NCI-H187 (cell line): Measurements from ENCODE around the gene SALL1.

Experiments used
- DNase-seq, 2 experiments: peaks; one replicate each; lab custom pipeline; 2025; lab: John Stamatoyannopoulos, UW

SALL1 gene

DNA sequence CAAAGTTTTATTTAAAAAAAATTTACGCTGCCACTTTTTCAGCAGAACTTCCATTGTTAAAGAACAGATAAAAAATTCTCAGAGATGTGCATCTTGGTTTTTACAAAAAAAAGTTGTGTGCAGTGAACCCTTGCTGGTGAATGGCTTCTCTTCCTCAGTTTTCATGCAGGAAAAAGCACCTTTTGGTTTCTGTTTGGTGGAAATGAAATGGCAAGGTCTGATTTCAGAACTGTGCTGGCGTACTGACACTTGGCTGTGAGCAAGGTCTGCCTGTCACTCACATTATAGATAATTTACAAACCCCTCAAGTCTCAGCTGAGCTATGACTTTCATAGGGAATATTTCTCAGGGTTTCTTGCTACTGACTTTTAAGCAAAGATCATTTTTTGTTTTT is 5.7 kb upstream of the SALL1 start:
- DNase-seq = no peak

DNA sequence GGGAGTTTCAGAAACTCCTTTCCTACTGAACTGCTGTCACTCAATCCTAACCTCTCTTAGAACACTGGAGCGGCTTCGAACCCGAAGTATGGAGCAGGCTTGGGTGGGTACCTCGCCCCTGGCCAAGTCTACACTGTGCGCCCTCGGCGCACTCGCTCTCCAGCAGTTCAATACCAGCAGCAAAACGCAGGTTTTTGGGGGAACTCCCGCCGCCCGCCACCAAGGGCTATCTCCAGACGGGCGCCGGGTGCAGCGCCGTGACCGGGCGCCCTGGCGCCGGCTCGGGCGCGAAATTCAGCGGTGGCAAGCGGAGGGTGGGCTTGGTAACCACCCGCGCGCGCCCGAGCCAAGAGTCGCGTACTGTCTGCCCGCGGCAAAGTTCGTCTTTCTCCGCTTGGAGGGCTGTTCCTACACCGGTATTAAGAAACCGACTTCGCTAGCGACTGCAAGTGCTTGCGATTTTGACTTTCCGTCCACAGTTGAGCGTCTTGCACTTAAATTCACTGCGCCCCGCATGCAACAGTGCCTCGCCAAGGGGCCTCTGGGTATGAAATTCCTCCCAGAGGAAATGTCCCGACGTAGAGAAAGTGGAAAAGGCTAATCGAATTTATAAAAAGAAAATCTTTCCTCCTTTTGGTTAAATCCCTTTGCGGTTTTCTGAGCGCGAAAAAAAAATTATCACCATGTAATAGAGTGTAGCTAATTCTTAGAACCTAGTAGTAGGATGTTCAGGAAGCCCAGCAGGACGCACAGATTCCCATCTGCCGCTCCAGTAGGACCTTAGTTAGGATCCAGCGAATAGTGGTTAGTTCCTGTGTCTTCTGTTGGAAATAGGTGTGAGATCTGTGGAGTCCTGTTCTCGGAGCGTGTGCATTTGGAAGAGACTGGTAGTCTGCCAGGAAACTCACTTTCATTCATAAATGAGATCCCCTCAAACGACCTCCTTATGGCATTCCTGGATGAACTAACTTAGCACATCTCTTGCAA is 5.0 kb upstream of the SALL1 start:
- no peak for DNase-seq

DNA sequence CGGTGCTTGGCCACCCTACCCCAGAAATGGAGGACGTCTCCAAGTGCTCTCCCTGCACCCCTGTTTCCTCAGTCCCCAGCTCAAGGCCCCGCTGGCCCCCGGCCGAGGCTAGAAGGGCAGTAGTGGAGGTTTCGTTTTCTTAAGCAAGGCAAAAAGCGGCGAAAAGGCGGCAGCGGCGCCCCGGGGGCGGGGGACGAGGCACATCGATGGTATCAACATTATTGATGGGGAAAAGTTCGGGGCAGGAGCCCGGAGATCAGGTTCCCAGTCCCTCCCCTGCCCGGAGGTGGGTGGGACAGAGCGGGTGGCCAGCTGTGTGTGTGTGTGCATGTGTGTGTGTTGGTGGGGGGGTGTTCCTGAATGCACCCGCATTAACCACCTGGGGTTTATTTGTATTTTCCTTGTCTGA is 4.1 kb upstream of the SALL1 start:
- no peak for DNase-seq

DNA sequence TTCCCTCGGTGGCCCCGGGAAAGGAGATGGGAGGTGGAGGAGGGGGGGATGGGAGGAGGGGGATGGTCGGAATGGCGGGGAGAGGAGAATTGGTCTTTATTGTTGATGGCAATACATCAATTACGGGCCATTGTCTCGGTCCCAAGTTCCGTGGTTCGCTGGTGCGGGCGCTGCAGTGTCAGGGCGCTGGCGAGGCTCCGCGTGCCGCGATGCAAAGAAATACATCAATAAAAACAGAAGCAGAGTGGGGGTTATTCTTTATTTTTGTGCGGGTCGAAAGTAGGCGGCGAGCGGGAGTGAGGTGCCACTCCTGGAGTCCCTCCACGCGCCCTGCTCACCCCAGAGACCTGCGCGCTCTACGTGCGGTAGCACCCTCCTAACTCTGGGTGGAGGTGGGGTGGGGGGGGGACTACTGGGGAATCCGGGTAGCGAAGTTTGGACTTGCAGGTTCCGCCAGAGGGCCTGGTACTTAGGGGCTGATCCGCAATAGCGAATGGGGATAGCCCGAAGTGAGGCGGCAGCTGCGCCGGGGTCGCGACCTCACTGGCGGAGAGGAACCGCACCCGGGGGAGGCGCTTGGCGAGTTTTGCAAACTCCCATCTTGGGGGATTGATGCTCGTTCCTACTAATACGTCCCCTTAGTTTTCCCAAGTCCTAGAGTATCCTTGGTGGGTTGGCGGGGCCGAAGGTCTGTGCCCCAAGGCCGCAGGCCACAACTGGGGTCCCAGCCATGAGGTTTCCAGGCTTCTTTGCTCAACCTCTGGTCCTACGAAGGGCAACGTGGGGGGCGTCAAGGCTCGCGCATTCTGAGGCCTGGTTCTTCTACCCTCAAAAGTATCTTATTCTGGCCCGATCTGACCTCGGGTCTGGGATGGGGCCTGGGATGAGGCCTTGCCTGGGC is 3.5 kb upstream of the SALL1 start:
- no peak for DNase-seq

- DNase-seq = no peak
These were observed 2.5 kb upstream of the SALL1 start for GRCh38 chr16:51153577-51154031.

- DNase-seq = no peak
These were observed 1.9 kb upstream of the SALL1 start for GRCh38 chr16:51152691-51153576.

GRCh38 chr16:51151961-51152663 is 1.0 kb upstream of the SALL1 start:
- DNase-seq = no peak

GRCh38 chr16:51151435-51151960 is 428 bp upstream of the SALL1 start:
- no peak for DNase-seq

DNA sequence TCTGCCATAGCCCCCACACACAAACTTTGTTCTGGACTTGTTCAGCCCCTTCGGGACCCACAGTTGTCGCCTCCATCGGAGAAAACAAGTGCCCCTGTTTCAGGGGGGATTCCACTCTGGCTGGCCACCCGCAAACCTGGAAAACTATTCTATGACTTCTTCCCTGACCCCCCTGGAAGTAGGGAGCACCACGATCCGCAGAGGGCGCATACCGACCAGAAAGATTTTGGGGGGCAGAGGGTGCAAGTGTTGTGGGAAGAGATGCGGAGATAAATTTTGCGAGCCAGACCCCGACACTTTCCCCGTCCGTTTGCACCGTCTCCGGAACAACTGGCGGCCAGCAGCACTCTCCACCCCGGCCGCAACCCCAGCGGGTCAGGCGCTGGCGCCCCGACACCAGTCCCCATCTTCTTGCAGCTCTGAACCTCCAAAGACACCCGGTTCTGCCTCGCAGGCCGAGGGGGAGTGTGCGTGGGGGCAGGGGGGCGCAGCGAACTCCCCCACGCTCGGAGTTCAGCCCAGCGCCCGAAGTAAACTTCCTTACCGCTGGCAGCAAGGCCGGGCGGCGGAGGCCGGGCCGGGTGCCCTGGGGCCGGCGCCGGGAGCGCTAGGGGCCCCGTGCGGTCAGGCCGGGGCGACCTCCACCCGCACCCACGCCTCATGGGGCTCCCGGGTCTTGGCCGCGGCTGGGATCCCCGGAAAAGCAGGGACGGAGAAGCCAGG is 744 bp downstream of the SALL1 start:
- DNase-seq = no peak

GRCh38 chr16:51149721-51150164 is 1.3 kb downstream of the SALL1 start:
- no peak for DNase-seq

DNA sequence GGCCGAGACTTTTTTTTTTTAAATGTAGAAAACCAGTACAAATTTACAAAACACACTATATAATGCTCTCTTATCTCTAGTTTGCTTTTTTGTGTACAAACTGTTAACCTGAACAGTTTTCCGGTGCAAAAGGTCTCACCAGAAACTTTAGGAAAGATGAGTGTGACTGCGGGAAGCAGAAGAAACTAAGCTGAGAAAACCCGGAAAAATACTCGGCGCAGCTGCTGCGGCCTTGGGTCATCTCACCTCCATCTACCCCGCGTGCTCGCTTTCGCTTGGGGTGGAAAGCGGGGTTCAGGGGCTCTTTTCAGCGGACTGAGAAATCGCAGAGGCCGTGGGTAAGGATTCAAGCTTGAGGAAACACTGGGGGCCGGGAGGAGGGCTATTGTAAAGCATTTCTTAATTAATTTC is 1.8 kb downstream of the SALL1 start:
- no peak for DNase-seq

GRCh38 chr16:51148678-51149228 is 2.3 kb downstream of the SALL1 start:
- no peak for DNase-seq

- DNase-seq = no peak
These were observed 3.0 kb downstream of the SALL1 start for GRCh38 chr16:51147776-51148677.

GRCh38 chr16:51146256-51146924 is 4.7 kb downstream of the SALL1 start:
- DNase-seq = no peak

GRCh38 chr16:51144203-51144602 is 6.9 kb downstream of the SALL1 start:
- no peak for DNase-seq

DNA sequence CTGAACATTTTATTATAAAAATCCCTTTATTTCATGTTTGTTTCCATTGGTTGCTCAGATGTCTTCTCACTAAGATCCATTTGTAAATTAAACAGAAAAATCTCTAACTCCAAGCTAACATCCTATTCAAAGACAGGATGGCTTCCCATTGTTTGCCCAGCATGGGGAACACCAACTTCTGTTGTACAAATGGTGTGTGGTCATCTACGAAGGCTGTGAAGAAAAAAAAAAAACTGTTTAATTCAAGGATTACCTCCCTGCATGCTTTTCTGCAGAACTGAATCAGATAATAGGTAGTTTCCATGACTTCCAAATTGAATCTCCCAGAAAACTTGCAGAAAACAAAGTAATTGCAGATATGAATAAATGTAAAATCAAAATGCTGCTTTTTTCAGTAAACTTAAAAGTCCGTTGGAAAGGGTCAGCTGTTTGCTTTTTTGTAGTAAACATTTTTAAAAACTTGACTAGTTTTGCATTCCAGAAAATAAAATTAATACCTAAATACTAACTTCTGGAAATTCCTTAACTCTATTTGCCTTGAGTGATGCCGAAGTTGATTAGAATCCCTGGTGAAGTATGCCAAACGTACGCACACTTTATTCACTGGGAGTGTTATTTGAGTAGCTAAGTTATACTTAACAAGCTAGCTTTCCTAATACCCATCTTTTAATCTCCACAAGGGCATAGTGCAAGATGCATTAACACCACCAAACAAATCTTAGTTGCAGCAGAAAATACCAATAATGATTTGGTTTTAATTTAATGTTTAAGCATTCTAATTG is 7.7 kb downstream of the SALL1 start:
- DNase-seq = no peak

GRCh38 chr16:51141541-51141940 is 9.5 kb downstream of the SALL1 start:
- no peak for DNase-seq
